PC-9 (cell line): ENCODE measurements around the gene PLB1.

ENCODE experiments used
- CTCF ChIP-seq: fragments of 200-600 bp; sonication (generic); conservative IDR thresholded peaks from 2 replicates; pipeline ENCODE4 v1.6.1; 2017; ENCODE audit warnings: mixed run types, antibody characterized with exemption, mild to moderate bottlenecking, moderate library complexity
- EZH2 ChIP-seq: fragments of 200-600 bp; sonication (generic); IDR thresholded peaks from 2 replicates; pipeline ENCODE4 v1.8.0; 2017; ENCODE audit warnings: antibody characterized with exemption, low read depth

- TF ChIP-seq CTCF (no peak), EZH2 (no peak)
Observed at GRCh38 chr2:28689771-28690170, 193.9 kb downstream of the PLB1 start.
